K562 (cell line): ENCODE results near the gene POT1. TPM values are rescaled to one million over a fixed set of nuclear protein-coding genes. Genes with fewer than 3 reads are reported as not detected.

Source experiments
- ATAC-seq: fragments of 200-7000 bp; cut with Tn5 transposase; 3 replicates; pipeline ENCODE4 v1.9.1; 2020; ENCODE audit warnings: moderate library complexity
- BruUV-seq: library from RNA; stranded (reverse); fragments of 400-500 nt; replicated peaks from 2 replicates; lab custom pipeline; 2021; lab: Mats Ljungman, UMichigan
- CTCF ChIA-PET: fragments of 300-600 bp; formaldehyde crosslinking; extraction: SDS; loops from one replicate; lab custom pipeline; 2021; ENCODE audit warnings: low intra/inter-chr PET ratio; lab: Yijun Ruan, JAX
- POLR2A ChIA-PET: fragments of 300-600, 350-650 bp; sonication (Branson Sonifier 250); formaldehyde crosslinking; extraction: SDS; loops from one replicate; lab custom pipeline; 2021; ENCODE audit warnings: antibody characterized with exemption, inconsistent platforms; lab: Yijun Ruan, JAX
- DNase-seq, 4 experiments: peaks; one replicate each; pipeline versions ENCODE4 v3.0.0 to v3.0.0-alpha.2; 2011 to 2018; ENCODE audit warnings: low spot score in 3 of 4, mixed read lengths in 3 of 4; ENCODE audit errors: extremely low read depth in 1 of 4
- FAIRE-seq: peaks from 2 replicates; lab custom pipeline; 2011; peaks lifted over from hg19 to GRCh38; lab: Jason Lieb, UNC
- H2AFZ ChIP-seq: 2 replicates; pipeline ENCODE4 v1.6.0; 2011; ENCODE audit warnings: low read depth, low read length, control low read depth, inconsistent platforms
- H3K27ac ChIP-seq: fragments of 200-600 bp; 3 replicates; pipeline ENCODE4 v1.8.0; 2011; ENCODE audit warnings: low read depth, mild to moderate bottlenecking, control low read depth, inconsistent platforms, low read length, moderate library complexity, mixed read lengths; ENCODE audit errors: extremely low read depth
- H3K27me3 ChIP-seq, 2 experiments: fragments of 300-600 bp in 1 of 2; 2 replicates in 1 of 2; 3 replicates in 1 of 2; pipeline versions ENCODE4 v1.6.0 to v1.8.0; 2011; ENCODE audit warnings: inconsistent platforms in 2 of 2, low read length in 2 of 2, mild to moderate bottlenecking in 1 of 2, mixed read lengths in 1 of 2, moderate library complexity in 1 of 2; ENCODE audit not compliant: control insufficient read depth in 2 of 2, insufficient read depth in 2 of 2
- H3K36me3 ChIP-seq: fragments of 300-600 bp; 3 replicates; pipeline ENCODE4 v1.8.0; 2011; ENCODE audit warnings: mild to moderate bottlenecking, low read length, inconsistent platforms; ENCODE audit not compliant: control insufficient read depth, insufficient read depth
- H3K4me1 ChIP-seq, 2 experiments: fragments of 200-600 bp in 1 of 2; replicated peaks in 1 of 2; 2 replicates in 1 of 2; 3 replicates in 1 of 2; pipeline versions ENCODE4 v1.5.1 to v1.8.0; 2011; ENCODE audit warnings: inconsistent platforms in 2 of 2, low read length in 2 of 2, mild to moderate bottlenecking in 1 of 2, mixed read lengths in 1 of 2, moderate library complexity in 1 of 2; ENCODE audit not compliant: control insufficient read depth in 2 of 2, insufficient read depth in 2 of 2
- H3K4me2 ChIP-seq: 2 replicates; pipeline ENCODE4 v1.6.1; 2011; ENCODE audit warnings: low read length, control low read depth, inconsistent platforms, mixed read lengths; ENCODE audit not compliant: insufficient read depth
- H3K4me3 ChIP-seq: fragments of 200-600 bp; sonication (generic), shearing (Covaris generic); 2 replicates; pipeline ENCODE4 v1.5.1; 2016; ENCODE audit warnings: control low read depth, inconsistent platforms
- H3K79me2 ChIP-seq: fragments of 200-600 bp; 3 replicates; pipeline ENCODE4 v1.8.0; 2011; ENCODE audit warnings: low read length, inconsistent platforms; ENCODE audit not compliant: control insufficient read depth, insufficient read depth
- H3K9ac ChIP-seq, 2 experiments: 2 replicates each; pipeline versions ENCODE4 v1.6.0 to v1.6.1; 2011; ENCODE audit warnings: low read depth in 2 of 2, low read length in 2 of 2, control low read depth in 1 of 2, inconsistent platforms in 1 of 2, mild to moderate bottlenecking in 1 of 2, mixed read lengths in 1 of 2; ENCODE audit not compliant: insufficient read depth in 1 of 2
- H3K9me1 ChIP-seq: one replicate; pipeline ENCODE4 v1.6.0; 2011; ENCODE audit warnings: inconsistent platforms, mild to moderate bottlenecking, low read length, moderate library complexity; ENCODE audit not compliant: control insufficient read depth, insufficient read depth
- H3K9me3 ChIP-seq: replicated peaks from 2 replicates; pipeline ENCODE4 v1.5.1; 2011; ENCODE audit warnings: low read depth, low read length, inconsistent platforms; ENCODE audit not compliant: control insufficient read depth, insufficient read depth
- H4K20me1 ChIP-seq: replicated peaks from 2 replicates; pipeline ENCODE4 v1.6.1; 2011; ENCODE audit warnings: low read length, inconsistent platforms, mixed read lengths; ENCODE audit not compliant: control insufficient read depth, insufficient read depth
- CBX2 ChIP-seq: fragments of 200-600 bp; sonication (generic); IDR thresholded peaks from one replicate; pipeline ENCODE4 v1.6.1; 2012; ENCODE audit warnings: mild to moderate bottlenecking, low read length, inconsistent platforms; ENCODE audit not compliant: insufficient read depth, poor library complexity, severe bottlenecking
- RAD51 ChIP-seq: fragments of 450-650 bp; IDR thresholded peaks from 2 replicates; pipeline ENCODE4 v1.7.1; 2016; ENCODE audit warnings: low read depth, mild to moderate bottlenecking, borderline replicate concordance
- WGBS: fragments of 100-300 bp; shearing (Covaris generic); methylation state at CpG from one replicate; pipeline ENCODE4 v1.1.6; 2016; ENCODE audit warnings: low coverage, mixed read lengths; ENCODE audit not compliant: insufficient coverage; ENCODE audit errors: missing lambda C conversion rate; 5-methylcytosine and 5-hydroxymethylcytosine counted together
- in situ Hi-C: fragments of 300-500 bp; cut with MboI; formaldehyde crosslinking; loops from 4 replicates; pipeline ENCODE4 v1.15.0; 2018; ENCODE audit warnings: inconsistent platforms, mixed read lengths
- intact Hi-C: fragments of 100-400 bp; cut with micrococcal nuclease; formaldehyde crosslinking; loops from 2 replicates; pipeline ENCODE4 v1.14.2; 2022
- polyA plus RNA-seq, 8 experiments: library from polyadenylated mRNA; depleted of rRNA in 4 of 8; stranded (reverse) in 5 of 8; unstranded in 3 of 8; fragments of >200 nt; fragmentation: Nextera tagmentation in 2 of 8; fragmentation: Illumina TruSeq in 1 of 8; extraction: Ambion mirVana in 2 of 8; extraction: Trizol in 1 of 8; gene quantifications; 2 replicates each; pipeline versions ENCODE4 v1.2.1 to v1.2.3, GENCODE V29; 2011 to 2014; ENCODE audit warnings: inconsistent platforms in 1 of 8, missing spikeins in 1 of 8
- total RNA-seq, 7 experiments: library from RNA; depleted of rRNA in 6 of 7; stranded (reverse); fragments of >200 nt in 6 of 7; fragmentation: Illumina TruSeq in 2 of 7; extraction: Trizol in 2 of 7; gene quantifications; 2 replicates each; pipeline versions ENCODE4 v1.2.1 to v1.2.3, GENCODE V29; 2011 to 2021; ENCODE audit warnings: low replicate concordance in 1 of 7
- TF ChIP-seq, protein P1 (sequence below): sonication (generic); formaldehyde crosslinking; IDR thresholded peaks from 2 replicates; pipeline ENCODE4 v1.8.1; 2023; ENCODE audit warnings: mild to moderate bottlenecking, missing genetic modification reagents
- TF ChIP-seq, protein P2 (sequence below): fragments of 250-450 bp; sonication (Bioruptor Pico); IDR thresholded peaks from 2 replicates; pipeline ENCODE4 v1.8.0; 2022; ENCODE audit warnings: inconsistent platforms, mild to moderate bottlenecking, moderate library complexity, borderline replicate concordance
- TF ChIP-seq, protein P3 (sequence below): fragments of 200-800 bp; sonication (Bioruptor generic); IDR thresholded peaks from 2 replicates; pipeline ENCODE4 v1.6.1; 2017; ENCODE audit warnings: missing genetic modification characterization, missing compliant biosample characterization

The POT1 gene
- total and polyA plus RNA-seq, 9 of the 15 experiments (the other 6 are each of a cell fraction or from before 2014, with no cell fraction given), result 37.9 to 140 (median 63.6) TPM

DNA sequence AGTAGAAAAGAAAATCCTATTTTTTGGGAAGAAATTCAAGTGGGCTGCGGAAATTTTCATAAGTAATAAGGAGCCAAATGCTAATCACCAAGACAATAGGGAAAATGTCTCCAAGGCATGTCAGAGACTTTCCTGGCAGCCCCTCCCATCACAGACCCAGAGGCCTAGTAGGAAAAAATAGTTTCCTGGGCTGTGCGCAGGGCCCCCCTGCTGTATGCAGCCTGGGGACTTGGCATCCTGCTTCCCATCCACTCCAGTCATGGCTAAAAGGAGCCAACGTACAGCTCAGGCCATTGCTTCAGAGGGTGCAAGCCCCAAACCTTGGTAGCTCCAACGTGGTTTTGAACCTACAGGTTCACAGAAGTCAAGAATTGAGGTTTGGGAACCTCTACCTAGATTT, 12.8 kb upstream of the POT1 start (continued):
- TF ChIP-seq, protein P1, sequence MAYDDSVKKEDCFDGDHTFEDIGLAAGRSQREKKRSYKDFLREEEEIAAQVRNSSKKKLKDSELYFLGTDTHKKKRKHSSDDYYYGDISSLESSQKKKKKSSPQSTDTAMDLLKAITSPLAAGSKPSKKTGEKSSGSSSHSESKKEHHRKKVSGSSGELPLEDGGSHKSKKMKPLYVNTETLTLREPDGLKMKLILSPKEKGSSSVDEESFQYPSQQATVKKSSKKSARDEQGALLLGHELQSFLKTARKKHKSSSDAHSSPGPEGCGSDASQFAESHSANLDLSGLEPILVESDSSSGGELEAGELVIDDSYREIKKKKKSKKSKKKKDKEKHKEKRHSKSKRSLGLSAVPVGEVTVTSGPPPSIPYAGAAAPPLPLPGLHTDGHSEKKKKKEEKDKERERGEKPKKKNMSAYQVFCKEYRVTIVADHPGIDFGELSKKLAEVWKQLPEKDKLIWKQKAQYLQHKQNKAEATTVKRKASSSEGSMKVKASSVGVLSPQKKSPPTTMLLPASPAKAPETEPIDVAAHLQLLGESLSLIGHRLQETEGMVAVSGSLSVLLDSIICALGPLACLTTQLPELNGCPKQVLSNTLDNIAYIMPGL, result no peak
- no peak for TF ChIP-seq CBX2
- TF ChIP-seq, protein P2, sequence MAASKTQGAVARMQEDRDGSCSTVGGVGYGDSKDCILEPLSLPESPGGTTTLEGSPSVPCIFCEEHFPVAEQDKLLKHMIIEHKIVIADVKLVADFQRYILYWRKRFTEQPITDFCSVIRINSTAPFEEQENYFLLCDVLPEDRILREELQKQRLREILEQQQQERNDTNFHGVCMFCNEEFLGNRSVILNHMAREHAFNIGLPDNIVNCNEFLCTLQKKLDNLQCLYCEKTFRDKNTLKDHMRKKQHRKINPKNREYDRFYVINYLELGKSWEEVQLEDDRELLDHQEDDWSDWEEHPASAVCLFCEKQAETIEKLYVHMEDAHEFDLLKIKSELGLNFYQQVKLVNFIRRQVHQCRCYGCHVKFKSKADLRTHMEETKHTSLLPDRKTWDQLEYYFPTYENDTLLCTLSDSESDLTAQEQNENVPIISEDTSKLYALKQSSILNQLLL (CRISPR knock-in tag), result no peak

DNA sequence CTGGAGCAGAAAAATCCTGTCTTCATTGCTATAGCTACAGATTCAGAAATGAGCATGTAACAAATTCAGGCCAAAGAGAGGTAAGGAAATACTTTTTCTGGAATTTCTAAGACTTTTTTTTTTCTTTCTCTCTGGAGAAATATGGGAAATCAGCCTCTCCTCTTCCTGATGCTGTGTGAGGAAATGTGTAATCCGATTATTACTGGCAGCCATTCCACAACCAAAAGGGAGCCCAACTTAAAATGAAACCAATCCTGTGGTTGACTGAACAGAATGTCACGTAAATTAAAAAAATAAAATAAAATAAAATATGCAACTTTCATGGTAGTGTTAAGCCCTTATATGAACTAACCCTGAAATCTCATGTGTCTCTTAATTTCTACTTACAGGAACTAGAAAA, 10.7 kb upstream of the POT1 start:
- H3K9me1 ChIP-seq, result no peaks in the 10 kb centered on the region
- ATAC-seq, result no peak
- no peaks in the 10 kb centered on the region for H3K36me3 ChIP-seq
- BruUV-seq, result no TSS peak
- TF ChIP-seq, protein P3, sequence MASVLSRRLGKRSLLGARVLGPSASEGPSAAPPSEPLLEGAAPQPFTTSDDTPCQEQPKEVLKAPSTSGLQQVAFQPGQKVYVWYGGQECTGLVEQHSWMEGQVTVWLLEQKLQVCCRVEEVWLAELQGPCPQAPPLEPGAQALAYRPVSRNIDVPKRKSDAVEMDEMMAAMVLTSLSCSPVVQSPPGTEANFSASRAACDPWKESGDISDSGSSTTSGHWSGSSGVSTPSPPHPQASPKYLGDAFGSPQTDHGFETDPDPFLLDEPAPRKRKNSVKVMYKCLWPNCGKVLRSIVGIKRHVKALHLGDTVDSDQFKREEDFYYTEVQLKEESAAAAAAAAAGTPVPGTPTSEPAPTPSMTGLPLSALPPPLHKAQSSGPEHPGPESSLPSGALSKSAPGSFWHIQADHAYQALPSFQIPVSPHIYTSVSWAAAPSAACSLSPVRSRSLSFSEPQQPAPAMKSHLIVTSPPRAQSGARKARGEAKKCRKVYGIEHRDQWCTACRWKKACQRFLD (CRISPR knock-in tag), result 0 out of 2 replicates have a peak, but pooled peaks have one; percentile 57
- no peak for TF ChIP-seq RAD51
- no peaks in the 10 kb centered on the region for H3K79me2 ChIP-seq
- peak overlapping the region; percentile 79 for H2AFZ ChIP-seq
- WGBS, result 47% methylated on average over 2 of the region's 2 CpGs
- no peak for DNase-seq
- in situ Hi-C loops, result no loop called here
- no peaks in the 10 kb centered on the region for H3K9me3 ChIP-seq
- ChIA-PET CTCF (no interaction called here), POLR2A (interaction anchor here (0.7 to 2.7 kb wide), 2 partner anchors 11 to 139 kb away, joined by 3 to 8 read pairs; partner anchors contain the start of gene POT1)
- no peak for FAIRE-seq
- H3K27me3 ChIP-seq, result no peaks in the 10 kb centered on the region
- peaks cover 10 to 12% of the 10 kb centered on the region in 2 experiments for H3K4me1 ChIP-seq
- no peak overlapping the region for H3K9ac ChIP-seq
- H4K20me1 ChIP-seq, result no peaks in the 10 kb centered on the region
- H3K4me3 ChIP-seq, result no peak overlapping the region
- H3K4me2 ChIP-seq, result no peak overlapping the region
- intact Hi-C loops, result no loop called here
- H3K27ac ChIP-seq, result peak overlapping the region; percentile 53; the same call in 1 of the 3 replicates
